ENCODE measurements around the gene RPUSD4. TPM values are rescaled to one million over a fixed set of nuclear protein-coding genes. Genes with fewer than 3 reads are reported as not detected.

The RPUSD4 gene
- polyA plus RNA-seq, 1 donor from 2014 or later, result 43.4 TPM

DNA sequence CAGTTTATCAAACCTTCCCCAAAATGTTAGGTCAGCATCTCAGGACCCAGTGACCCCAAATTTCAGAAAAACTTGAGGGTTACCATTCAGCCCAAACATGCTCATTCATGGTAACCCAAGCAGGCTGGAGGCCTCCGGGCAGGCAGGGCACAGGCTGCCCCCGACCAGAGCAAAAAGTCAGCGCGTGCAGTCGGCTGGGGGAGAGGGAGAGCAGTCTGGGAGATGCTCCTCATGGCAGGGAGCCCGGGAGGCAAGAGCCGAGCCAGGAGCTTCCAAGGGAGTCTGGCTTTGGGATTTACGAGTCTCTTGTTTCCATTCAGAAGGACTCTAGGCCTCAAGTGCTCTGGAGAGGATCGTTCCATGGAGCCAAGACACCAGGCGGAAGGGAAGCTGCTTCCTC is 45.7 kb downstream of the RPUSD4 start:
- no peak for TF ChIP-seq EP300 (conservative IDR thresholded peaks at IDR 0.05; ENCODE audit: poor library complexity, severe bottlenecking)
- TF ChIP-seq, protein P1, sequence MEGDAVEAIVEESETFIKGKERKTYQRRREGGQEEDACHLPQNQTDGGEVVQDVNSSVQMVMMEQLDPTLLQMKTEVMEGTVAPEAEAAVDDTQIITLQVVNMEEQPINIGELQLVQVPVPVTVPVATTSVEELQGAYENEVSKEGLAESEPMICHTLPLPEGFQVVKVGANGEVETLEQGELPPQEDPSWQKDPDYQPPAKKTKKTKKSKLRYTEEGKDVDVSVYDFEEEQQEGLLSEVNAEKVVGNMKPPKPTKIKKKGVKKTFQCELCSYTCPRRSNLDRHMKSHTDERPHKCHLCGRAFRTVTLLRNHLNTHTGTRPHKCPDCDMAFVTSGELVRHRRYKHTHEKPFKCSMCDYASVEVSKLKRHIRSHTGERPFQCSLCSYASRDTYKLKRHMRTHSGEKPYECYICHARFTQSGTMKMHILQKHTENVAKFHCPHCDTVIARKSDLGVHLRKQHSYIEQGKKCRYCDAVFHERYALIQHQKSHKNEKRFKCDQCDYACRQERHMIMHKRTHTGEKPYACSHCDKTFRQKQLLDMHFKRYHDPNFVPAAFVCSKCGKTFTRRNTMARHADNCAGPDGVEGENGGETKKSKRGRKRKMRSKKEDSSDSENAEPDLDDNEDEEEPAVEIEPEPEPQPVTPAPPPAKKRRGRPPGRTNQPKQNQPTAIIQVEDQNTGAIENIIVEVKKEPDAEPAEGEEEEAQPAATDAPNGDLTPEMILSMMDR (IDR thresholded peaks at IDR 0.05; ENCODE audit: poor library complexity, severe bottlenecking), result no peak
- no peak for TF ChIP-seq POLR2AphosphoS5 (IDR thresholded peaks at IDR 0.05)
- no peak for TF ChIP-seq MXI1 (conservative IDR thresholded peaks at IDR 0.05; ENCODE audit: poor library complexity, severe bottlenecking)
- TF ChIP-seq TAF1 (IDR thresholded peaks at IDR 0.05; ENCODE audit: low read depth), result no peak
- no peak for TF ChIP-seq SMC3 (conservative IDR thresholded peaks at IDR 0.05; ENCODE audit: poor library complexity)
- TF ChIP-seq EZH2 (IDR thresholded peaks at IDR 0.05; ENCODE audit: borderline replicate concordance, insufficient read depth, low read length, poor library complexity, severe bottlenecking), result no peak
- TF ChIP-seq RAD21 (conservative IDR thresholded peaks at IDR 0.05), result no peak
- TF ChIP-seq, protein P2, sequence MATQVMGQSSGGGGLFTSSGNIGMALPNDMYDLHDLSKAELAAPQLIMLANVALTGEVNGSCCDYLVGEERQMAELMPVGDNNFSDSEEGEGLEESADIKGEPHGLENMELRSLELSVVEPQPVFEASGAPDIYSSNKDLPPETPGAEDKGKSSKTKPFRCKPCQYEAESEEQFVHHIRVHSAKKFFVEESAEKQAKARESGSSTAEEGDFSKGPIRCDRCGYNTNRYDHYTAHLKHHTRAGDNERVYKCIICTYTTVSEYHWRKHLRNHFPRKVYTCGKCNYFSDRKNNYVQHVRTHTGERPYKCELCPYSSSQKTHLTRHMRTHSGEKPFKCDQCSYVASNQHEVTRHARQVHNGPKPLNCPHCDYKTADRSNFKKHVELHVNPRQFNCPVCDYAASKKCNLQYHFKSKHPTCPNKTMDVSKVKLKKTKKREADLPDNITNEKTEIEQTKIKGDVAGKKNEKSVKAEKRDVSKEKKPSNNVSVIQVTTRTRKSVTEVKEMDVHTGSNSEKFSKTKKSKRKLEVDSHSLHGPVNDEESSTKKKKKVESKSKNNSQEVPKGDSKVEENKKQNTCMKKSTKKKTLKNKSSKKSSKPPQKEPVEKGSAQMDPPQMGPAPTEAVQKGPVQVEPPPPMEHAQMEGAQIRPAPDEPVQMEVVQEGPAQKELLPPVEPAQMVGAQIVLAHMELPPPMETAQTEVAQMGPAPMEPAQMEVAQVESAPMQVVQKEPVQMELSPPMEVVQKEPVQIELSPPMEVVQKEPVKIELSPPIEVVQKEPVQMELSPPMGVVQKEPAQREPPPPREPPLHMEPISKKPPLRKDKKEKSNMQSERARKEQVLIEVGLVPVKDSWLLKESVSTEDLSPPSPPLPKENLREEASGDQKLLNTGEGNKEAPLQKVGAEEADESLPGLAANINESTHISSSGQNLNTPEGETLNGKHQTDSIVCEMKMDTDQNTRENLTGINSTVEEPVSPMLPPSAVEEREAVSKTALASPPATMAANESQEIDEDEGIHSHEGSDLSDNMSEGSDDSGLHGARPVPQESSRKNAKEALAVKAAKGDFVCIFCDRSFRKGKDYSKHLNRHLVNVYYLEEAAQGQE (IDR thresholded peaks at IDR 0.05; ENCODE audit: borderline replicate concordance), result no peak
- no peaks in the 10 kb centered on the region for H3K27me3 ChIP-seq (ENCODE audit: insufficient read depth, low read depth, low read length)
- no peaks in the 10 kb centered on the region for H3K9me2 ChIP-seq (ENCODE audit: insufficient read depth, low read length)
- no peak overlapping the region for H3K4me3 ChIP-seq (ENCODE audit: low read length)
- H3K27ac ChIP-seq (ENCODE audit: low read length), result no peak overlapping the region
- no peak overlapping the region for H3K4me2 ChIP-seq (ENCODE audit: low read length)
- H4K20me1 ChIP-seq (ENCODE audit: insufficient read depth), result no peaks in the 10 kb centered on the region
- H3K79me2 ChIP-seq (replicated peaks; ENCODE audit: insufficient read depth, low read length), result no peaks in the 10 kb centered on the region
- H3K9me3 ChIP-seq (ENCODE audit: low read length), result no peaks in the 10 kb centered on the region
- H3F3A ChIP-seq (ENCODE audit: insufficient read depth, low read length, poor library complexity, severe bottlenecking), result no peaks in the 10 kb centered on the region
- H2AFZ ChIP-seq (ENCODE audit: low read depth, low read length), result no peak overlapping the region
- no peak overlapping the region for H3K9ac ChIP-seq (ENCODE audit: low read length)
- no peaks in the 10 kb centered on the region for H3K36me3 ChIP-seq (ENCODE audit: insufficient read depth, low read length)

DNA sequence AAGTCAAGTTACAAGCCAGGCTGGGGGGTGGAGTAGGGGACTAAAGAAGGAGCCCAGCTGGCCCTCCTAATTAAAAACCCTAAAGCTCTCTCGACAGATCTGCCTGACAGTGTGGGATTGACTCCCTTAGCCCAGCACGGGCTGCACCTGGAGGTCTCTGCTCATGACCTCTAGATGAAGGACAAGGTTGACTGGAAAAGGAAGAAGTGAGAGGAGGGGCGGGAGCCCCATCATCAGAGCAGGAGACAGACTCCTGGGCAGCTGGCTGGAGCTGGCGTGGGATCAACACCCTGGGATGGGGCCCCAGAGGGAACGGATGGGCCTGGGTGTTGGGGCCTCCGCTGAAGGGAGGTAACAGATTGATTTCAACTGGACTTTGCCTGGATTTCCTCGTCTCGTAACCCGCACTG is 46.1 kb downstream of the RPUSD4 start:
- H3K36me3 ChIP-seq (ENCODE audit: insufficient read depth, low read length), result no peaks in the 10 kb centered on the region
- H2AFZ ChIP-seq (ENCODE audit: low read depth, low read length), result no peak overlapping the region
- H3K4me2 ChIP-seq (ENCODE audit: low read length), result no peak overlapping the region
- TF ChIP-seq EZH2 (IDR thresholded peaks at IDR 0.05; ENCODE audit: borderline replicate concordance, insufficient read depth, low read length, poor library complexity, severe bottlenecking) (no peak), SMC3 (conservative IDR thresholded peaks at IDR 0.05; ENCODE audit: poor library complexity) (no peak), POLR2AphosphoS5 (IDR thresholded peaks at IDR 0.05) (no peak)
- H3K9me3 ChIP-seq (ENCODE audit: low read length), result no peaks in the 10 kb centered on the region
- H3F3A ChIP-seq (ENCODE audit: insufficient read depth, low read length, poor library complexity, severe bottlenecking), result no peaks in the 10 kb centered on the region
- H3K9ac ChIP-seq (ENCODE audit: low read length), result no peak overlapping the region
- no peak overlapping the region for H3K4me3 ChIP-seq (ENCODE audit: low read length)
- H3K27me3 ChIP-seq (ENCODE audit: insufficient read depth, low read depth, low read length), result no peaks in the 10 kb centered on the region
- no peak overlapping the region for H3K27ac ChIP-seq (ENCODE audit: low read length)
- H4K20me1 ChIP-seq (ENCODE audit: insufficient read depth), result no peaks in the 10 kb centered on the region
- H3K79me2 ChIP-seq (replicated peaks; ENCODE audit: insufficient read depth, low read length), result no peaks in the 10 kb centered on the region
- no peaks in the 10 kb centered on the region for H3K9me2 ChIP-seq (ENCODE audit: insufficient read depth, low read length)

DNA sequence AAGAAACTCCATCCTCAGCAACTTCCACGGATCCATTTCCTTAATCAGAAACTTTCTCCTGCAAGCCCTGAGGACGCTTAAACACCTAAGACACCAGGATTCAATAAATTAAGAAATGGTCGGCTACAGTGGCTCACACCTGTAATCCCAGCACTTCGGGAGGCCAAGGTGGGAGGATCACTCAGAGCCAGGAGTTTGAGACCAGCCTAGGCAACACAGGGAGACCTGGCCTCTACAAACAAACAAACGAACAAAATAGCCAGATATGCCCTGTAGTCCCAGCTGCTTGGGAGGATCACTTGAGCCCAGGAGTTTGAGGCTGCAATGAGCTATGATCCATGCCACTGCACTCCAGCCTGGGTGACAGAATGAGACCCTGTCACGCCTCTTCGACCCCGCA is 46.7 kb downstream of the RPUSD4 start:
- Histone ChIP-seq H4K20me1 (ENCODE audit: insufficient read depth) (no peaks in the 10 kb centered on the region), H3K9ac (ENCODE audit: low read length) (no peak overlapping the region), H3K9me3 (ENCODE audit: low read length) (no peaks in the 10 kb centered on the region), H3K79me2 (replicated peaks; ENCODE audit: insufficient read depth, low read length) (no peaks in the 10 kb centered on the region), H3K4me2 (ENCODE audit: low read length) (no peak overlapping the region), H3K27me3 (ENCODE audit: insufficient read depth, low read depth, low read length) (no peaks in the 10 kb centered on the region), H3K9me2 (ENCODE audit: insufficient read depth, low read length) (no peaks in the 10 kb centered on the region), H3F3A (ENCODE audit: insufficient read depth, low read length, poor library complexity, severe bottlenecking) (no peaks in the 10 kb centered on the region), H3K36me3 (ENCODE audit: insufficient read depth, low read length) (no peaks in the 10 kb centered on the region), H3K4me3 (ENCODE audit: low read length) (no peak overlapping the region), H3K27ac (ENCODE audit: low read length) (no peak overlapping the region), H2AFZ (ENCODE audit: low read depth, low read length) (no peak overlapping the region)
- TF ChIP-seq TAF1 (IDR thresholded peaks at IDR 0.05; ENCODE audit: low read depth) (no peak), SMC3 (conservative IDR thresholded peaks at IDR 0.05; ENCODE audit: poor library complexity) (no peak), MXI1 (conservative IDR thresholded peaks at IDR 0.05; ENCODE audit: poor library complexity, severe bottlenecking) (no peak), EZH2 (IDR thresholded peaks at IDR 0.05; ENCODE audit: borderline replicate concordance, insufficient read depth, low read length, poor library complexity, severe bottlenecking) (no peak), EP300 (conservative IDR thresholded peaks at IDR 0.05; ENCODE audit: poor library complexity, severe bottlenecking) (no peak), POLR2AphosphoS5 (IDR thresholded peaks at IDR 0.05) (no peak), RAD21 (conservative IDR thresholded peaks at IDR 0.05) (no peak)
- TF ChIP-seq, protein P1 (IDR thresholded peaks at IDR 0.05; ENCODE audit: poor library complexity, severe bottlenecking), result no peak
- TF ChIP-seq, protein P2 (IDR thresholded peaks at IDR 0.05; ENCODE audit: borderline replicate concordance), result no peak
